Measurements from ENCODE around the gene MERTK. TPM values are rescaled to one million over a fixed set of nuclear protein-coding genes. Genes with fewer than 3 reads are reported as not detected.

Gene MERTK
- total RNA-seq, 1 experiment from 2014 or later, result not detected

- Histone ChIP-seq H2AFZ (ENCODE audit: low read length) (no peak overlapping the region), H3K4me3 (ENCODE audit: low read length) (no peak overlapping the region), H3K4me2 (ENCODE audit: low read depth, low read length, poor library complexity, severe bottlenecking) (no peak overlapping the region), H3K79me2 (ENCODE audit: low read length) (no peaks in the 10 kb centered on the region), H3K9ac (ENCODE audit: low read length) (no peak overlapping the region), H3K9me2 (replicated peaks; ENCODE audit: insufficient read depth, low read length) (no peaks in the 10 kb centered on the region), H3K27me3 (ENCODE audit: low read length) (no peaks in the 10 kb centered on the region), H3K36me3 (ENCODE audit: insufficient read depth, low read length) (no peaks in the 10 kb centered on the region), H3K9me3 (ENCODE audit: low read length) (no peaks in the 10 kb centered on the region; the same call in 1 of the 2 replicates), H3K4me1 (ENCODE audit: low read length) (no peaks in the 10 kb centered on the region), H4K20me1 (ENCODE audit: insufficient read depth, low read depth, low read length) (no peaks in the 10 kb centered on the region), H3K27ac (ENCODE audit: low read length) (no peak overlapping the region)
- DNase-seq, result no peak
Observed at GRCh38 chr2:111981666-111982065, 83.3 kb downstream of the MERTK start.

- DNase-seq, result no peak
- H3K4me2 ChIP-seq (ENCODE audit: low read depth, low read length, poor library complexity, severe bottlenecking), result no peak overlapping the region
- H3K36me3 ChIP-seq (ENCODE audit: insufficient read depth, low read length), result no peaks in the 10 kb centered on the region
- no peaks in the 10 kb centered on the region for H3K4me1 ChIP-seq (ENCODE audit: low read length)
- no peaks in the 10 kb centered on the region for H3K9me2 ChIP-seq (replicated peaks; ENCODE audit: insufficient read depth, low read length)
- no peak overlapping the region for H2AFZ ChIP-seq (ENCODE audit: low read length)
- no peaks in the 10 kb centered on the region; the same call in 1 of the 2 replicates for H3K9me3 ChIP-seq (ENCODE audit: low read length)
- H3K27me3 ChIP-seq (ENCODE audit: low read length), result no peaks in the 10 kb centered on the region
- H3K79me2 ChIP-seq (ENCODE audit: low read length), result no peaks in the 10 kb centered on the region
- H3K4me3 ChIP-seq (ENCODE audit: low read length), result no peak overlapping the region
- H3K27ac ChIP-seq (ENCODE audit: low read length), result no peak overlapping the region
- no peaks in the 10 kb centered on the region for H4K20me1 ChIP-seq (ENCODE audit: insufficient read depth, low read depth, low read length)
- H3K9ac ChIP-seq (ENCODE audit: low read length), result no peak overlapping the region
Observed at GRCh38 chr2:111982822-111983221, 84.4 kb downstream of the MERTK start.

GRCh38 chr2:111983478-111984212 lies 85.2 kb downstream of the MERTK start:
- Histone ChIP-seq H3K27me3 (ENCODE audit: low read length) (no peaks in the 10 kb centered on the region), H3K4me2 (ENCODE audit: low read depth, low read length, poor library complexity, severe bottlenecking) (no peak overlapping the region), H3K9ac (ENCODE audit: low read length) (no peak overlapping the region), H3K36me3 (ENCODE audit: insufficient read depth, low read length) (no peaks in the 10 kb centered on the region), H3K27ac (ENCODE audit: low read length) (no peak overlapping the region), H3K9me3 (ENCODE audit: low read length) (no peaks in the 10 kb centered on the region), H3K4me3 (ENCODE audit: low read length) (no peak overlapping the region), H3K9me2 (replicated peaks; ENCODE audit: insufficient read depth, low read length) (no peaks in the 10 kb centered on the region), H3K4me1 (ENCODE audit: low read length) (no peaks in the 10 kb centered on the region), H3K79me2 (ENCODE audit: low read length) (no peaks in the 10 kb centered on the region), H2AFZ (ENCODE audit: low read length) (no peak overlapping the region), H4K20me1 (ENCODE audit: insufficient read depth, low read depth, low read length) (no peaks in the 10 kb centered on the region)
- DNase-seq, result no peak

GRCh38 chr2:111984213-111984604 lies 85.8 kb downstream of the MERTK start:
- Histone ChIP-seq H3K79me2 (ENCODE audit: low read length) (no peaks in the 10 kb centered on the region), H3K9me2 (replicated peaks; ENCODE audit: insufficient read depth, low read length) (no peaks in the 10 kb centered on the region), H3K36me3 (ENCODE audit: insufficient read depth, low read length) (no peaks in the 10 kb centered on the region), H4K20me1 (ENCODE audit: insufficient read depth, low read depth, low read length) (no peaks in the 10 kb centered on the region), H3K4me1 (ENCODE audit: low read length) (no peaks in the 10 kb centered on the region), H3K9ac (ENCODE audit: low read length) (no peak overlapping the region), H3K27ac (ENCODE audit: low read length) (no peak overlapping the region), H3K9me3 (ENCODE audit: low read length) (no peaks in the 10 kb centered on the region), H2AFZ (ENCODE audit: low read length) (no peak overlapping the region), H3K4me2 (ENCODE audit: low read depth, low read length, poor library complexity, severe bottlenecking) (no peak overlapping the region), H3K27me3 (ENCODE audit: low read length) (no peaks in the 10 kb centered on the region), H3K4me3 (ENCODE audit: low read length) (no peak overlapping the region)
- no peak for DNase-seq

GRCh38 chr2:111985514-111985913 lies 87.1 kb downstream of the MERTK start:
- Histone ChIP-seq H3K79me2 (ENCODE audit: low read length) (no peaks in the 10 kb centered on the region), H4K20me1 (ENCODE audit: insufficient read depth, low read depth, low read length) (no peaks in the 10 kb centered on the region), H3K27ac (ENCODE audit: low read length) (no peak overlapping the region), H3K9me2 (replicated peaks; ENCODE audit: insufficient read depth, low read length) (no peaks in the 10 kb centered on the region), H3K4me1 (ENCODE audit: low read length) (no peaks in the 10 kb centered on the region), H3K4me2 (ENCODE audit: low read depth, low read length, poor library complexity, severe bottlenecking) (no peak overlapping the region), H3K27me3 (ENCODE audit: low read length) (no peaks in the 10 kb centered on the region), H3K36me3 (ENCODE audit: insufficient read depth, low read length) (no peaks in the 10 kb centered on the region), H3K4me3 (ENCODE audit: low read length) (no peak overlapping the region), H3K9ac (ENCODE audit: low read length) (no peak overlapping the region), H3K9me3 (ENCODE audit: low read length) (no peaks in the 10 kb centered on the region), H2AFZ (ENCODE audit: low read length) (no peak overlapping the region)
- no peak for DNase-seq

GRCh38 chr2:111986116-111986900 lies 87.9 kb downstream of the MERTK start:
- H3K4me2 ChIP-seq (ENCODE audit: low read depth, low read length, poor library complexity, severe bottlenecking), result no peak overlapping the region
- no peak overlapping the region for H3K9ac ChIP-seq (ENCODE audit: low read length)
- no peaks in the 10 kb centered on the region for H3K27me3 ChIP-seq (ENCODE audit: low read length)

GRCh38 chr2:111990375-111990774 lies 92.0 kb downstream of the MERTK start:
- H4K20me1 ChIP-seq (ENCODE audit: insufficient read depth, low read depth, low read length), result no peaks in the 10 kb centered on the region
- no peaks in the 10 kb centered on the region for H3K9me3 ChIP-seq (ENCODE audit: low read length)
- no peak overlapping the region for H3K27ac ChIP-seq (ENCODE audit: low read length)
- no peak for DNase-seq
- no peaks in the 10 kb centered on the region for H3K9me2 ChIP-seq (replicated peaks; ENCODE audit: insufficient read depth, low read length)
- H3K4me1 ChIP-seq (ENCODE audit: low read length), result no peaks in the 10 kb centered on the region
- no peak overlapping the region for H3K9ac ChIP-seq (ENCODE audit: low read length)
- H3K4me2 ChIP-seq (ENCODE audit: low read depth, low read length, poor library complexity, severe bottlenecking), result no peak overlapping the region
- H3K4me3 ChIP-seq (ENCODE audit: low read length), result no peak overlapping the region
- no peaks in the 10 kb centered on the region for H3K27me3 ChIP-seq (ENCODE audit: low read length)
- no peaks in the 10 kb centered on the region for H3K36me3 ChIP-seq (ENCODE audit: insufficient read depth, low read length)
- no peak overlapping the region for H2AFZ ChIP-seq (ENCODE audit: low read length)
- no peaks in the 10 kb centered on the region for H3K79me2 ChIP-seq (ENCODE audit: low read length)

More at GRCh38 chr2:111986116-111986900, 87.9 kb downstream of the MERTK start:
- no peak overlapping the region for H2AFZ ChIP-seq (ENCODE audit: low read length)
- no peaks in the 10 kb centered on the region for H3K36me3 ChIP-seq (ENCODE audit: insufficient read depth, low read length)
- no peak for DNase-seq
- no peaks in the 10 kb centered on the region for H4K20me1 ChIP-seq (ENCODE audit: insufficient read depth, low read depth, low read length)
- no peaks in the 10 kb centered on the region for H3K9me3 ChIP-seq (ENCODE audit: low read length)
- H3K9me2 ChIP-seq (replicated peaks; ENCODE audit: insufficient read depth, low read length), result no peaks in the 10 kb centered on the region
- H3K27ac ChIP-seq (ENCODE audit: low read length), result no peak overlapping the region
- H3K4me1 ChIP-seq (ENCODE audit: low read length), result no peaks in the 10 kb centered on the region
- no peaks in the 10 kb centered on the region for H3K79me2 ChIP-seq (ENCODE audit: low read length)
- H3K4me3 ChIP-seq (ENCODE audit: low read length), result no peak overlapping the region

- H3K27ac ChIP-seq (ENCODE audit: low read length), result no peak overlapping the region
- no peaks in the 10 kb centered on the region for H3K4me1 ChIP-seq (ENCODE audit: low read length)
- DNase-seq, result no peak
- H4K20me1 ChIP-seq (ENCODE audit: insufficient read depth, low read depth, low read length), result no peaks in the 10 kb centered on the region
- no peak overlapping the region for H3K4me2 ChIP-seq (ENCODE audit: low read depth, low read length, poor library complexity, severe bottlenecking)
- no peaks in the 10 kb centered on the region for H3K36me3 ChIP-seq (ENCODE audit: insufficient read depth, low read length)
- no peak overlapping the region for H2AFZ ChIP-seq (ENCODE audit: low read length)
- no peak overlapping the region for H3K4me3 ChIP-seq (ENCODE audit: low read length)
- no peaks in the 10 kb centered on the region for H3K9me2 ChIP-seq (replicated peaks; ENCODE audit: insufficient read depth, low read length)
- no peaks in the 10 kb centered on the region for H3K9me3 ChIP-seq (ENCODE audit: low read length)
- H3K79me2 ChIP-seq (ENCODE audit: low read length), result no peaks in the 10 kb centered on the region
- H3K27me3 ChIP-seq (ENCODE audit: low read length), result no peaks in the 10 kb centered on the region
- no peak overlapping the region for H3K9ac ChIP-seq (ENCODE audit: low read length)
Observed at GRCh38 chr2:111990856-111991255, 92.4 kb downstream of the MERTK start.
